Karpas-422 (cell line): ENCODE data around the gene WNT10A. TPM values are rescaled to one million over a fixed set of nuclear protein-coding genes. Genes with fewer than 3 reads are reported as not detected.

Experiments used
- DNase-seq: peaks from one replicate; pipeline ENCODE4 v3.0.0-alpha.2; 2015
- H2AFZ ChIP-seq: fragments of 200-600 bp; sonication (generic); 2 replicates; pipeline ENCODE4 v1.6.1; 2014; ENCODE audit warnings: antibody characterized with exemption, low read length, mixed read lengths
- H3K27ac ChIP-seq: fragments of 200-600 bp; sonication (generic); 2 replicates; pipeline ENCODE4 v1.5.1; 2014; ENCODE audit warnings: mild to moderate bottlenecking, low read length, moderate library complexity
- H3K27me3 ChIP-seq: fragments of 200-600 bp; sonication (generic); 2 replicates; pipeline ENCODE4 v1.6.1; 2014; ENCODE audit warnings: low read length, mixed read lengths
- H3K36me3 ChIP-seq: fragments of 200-600 bp; sonication (generic); 2 replicates; pipeline ENCODE4 v1.6.1; 2014; ENCODE audit warnings: low read length, mixed read lengths; ENCODE audit not compliant: insufficient read depth
- H3K4me1 ChIP-seq: fragments of 200-600 bp; sonication (generic); 2 replicates; pipeline ENCODE4 v1.6.1; 2014; ENCODE audit warnings: mild to moderate bottlenecking, low read length, mixed read lengths
- H3K4me2 ChIP-seq: fragments of 200-600 bp; sonication (generic); 2 replicates; pipeline ENCODE4 v1.6.1; 2014; ENCODE audit warnings: low read length, low read depth, mild to moderate bottlenecking; ENCODE audit not compliant: poor library complexity, severe bottlenecking
- H3K4me3 ChIP-seq: fragments of 200-600 bp; sonication (generic); 2 replicates; pipeline ENCODE4 v1.5.1; 2014; ENCODE audit warnings: mild to moderate bottlenecking, antibody characterized with exemption, low read length, mixed read lengths
- H3K79me2 ChIP-seq: fragments of 200-600 bp; sonication (generic); 2 replicates; pipeline ENCODE4 v1.6.1; 2014; ENCODE audit warnings: mild to moderate bottlenecking, low read length, mixed read lengths
- H3K9ac ChIP-seq: fragments of 200-600 bp; sonication (generic); 2 replicates; pipeline ENCODE4 v1.6.0; 2014; ENCODE audit warnings: low read length
- H3K9me2 ChIP-seq: fragments of 200-600 bp; sonication (generic), shearing (Covaris generic); replicated peaks from 2 replicates; pipeline ENCODE4 v1.6.0; 2014; ENCODE audit warnings: mild to moderate bottlenecking, low read length, moderate library complexity; ENCODE audit not compliant: insufficient read depth
- H3K9me3 ChIP-seq: fragments of 300-700, 200-600 bp; sonication (generic); 2 replicates; pipeline ENCODE4 v1.6.1; 2014; ENCODE audit warnings: low read length, mixed read lengths
- H4K20me1 ChIP-seq: fragments of 200-600 bp; sonication (generic); 2 replicates; pipeline ENCODE4 v1.6.1; 2014; ENCODE audit warnings: mild to moderate bottlenecking, antibody characterized with exemption, low read length, low read depth; ENCODE audit not compliant: insufficient read depth
- total RNA-seq: library from RNA; depleted of rRNA; stranded (reverse); fragments of >200 nt; shearing (Covaris generic); gene quantifications from 2 replicates; pipeline ENCODE4 v1.2.3, GENCODE V29; 2014; ENCODE audit warnings: low replicate concordance

Gene WNT10A
- total RNA-seq, 1 experiment from 2014 or later: 2.9 TPM

DNA sequence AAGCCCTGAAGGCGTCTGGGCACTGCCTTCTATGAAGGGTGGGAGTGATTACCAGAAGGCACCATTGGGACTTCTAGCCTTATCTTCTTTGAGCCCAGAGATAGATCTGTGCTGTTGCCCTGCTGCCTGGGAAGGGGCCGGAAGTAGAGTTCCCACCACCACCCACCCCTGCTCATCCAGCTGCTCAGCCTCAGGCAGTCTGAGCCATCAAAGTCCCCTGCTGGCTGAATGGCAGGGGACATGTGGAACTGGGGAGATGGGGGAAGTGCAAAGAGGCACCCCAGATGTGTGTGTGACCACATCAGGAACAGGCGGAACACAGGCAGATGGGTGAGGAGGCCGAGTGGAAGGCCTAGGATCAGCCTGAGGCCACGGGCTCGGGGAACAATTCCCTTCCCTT lies 3.3 kb upstream of the WNT10A start:
- peaks cover 4% of the 10 kb centered on the region; the same call in 1 of the 2 replicates for H4K20me1 ChIP-seq
- no peak overlapping the region for H3K9ac ChIP-seq
- no peaks in the 10 kb centered on the region; the same call in 1 of the 2 replicates for H3K36me3 ChIP-seq
- H3K9me3 ChIP-seq: no peaks in the 10 kb centered on the region
- no peaks in the 10 kb centered on the region for H3K9me2 ChIP-seq
- H2AFZ ChIP-seq: no peak overlapping the region
- H3K79me2 ChIP-seq: peaks cover 3% of the 10 kb centered on the region; the same call in 1 of the 2 replicates
- H3K27me3 ChIP-seq: no peaks in the 10 kb centered on the region
- H3K4me1 ChIP-seq: peaks cover 28% of the 10 kb centered on the region
- no peak overlapping the region for H3K4me3 ChIP-seq
- no peak overlapping the region for H3K4me2 ChIP-seq
- DNase-seq: no peak
- no peak overlapping the region for H3K27ac ChIP-seq

DNA sequence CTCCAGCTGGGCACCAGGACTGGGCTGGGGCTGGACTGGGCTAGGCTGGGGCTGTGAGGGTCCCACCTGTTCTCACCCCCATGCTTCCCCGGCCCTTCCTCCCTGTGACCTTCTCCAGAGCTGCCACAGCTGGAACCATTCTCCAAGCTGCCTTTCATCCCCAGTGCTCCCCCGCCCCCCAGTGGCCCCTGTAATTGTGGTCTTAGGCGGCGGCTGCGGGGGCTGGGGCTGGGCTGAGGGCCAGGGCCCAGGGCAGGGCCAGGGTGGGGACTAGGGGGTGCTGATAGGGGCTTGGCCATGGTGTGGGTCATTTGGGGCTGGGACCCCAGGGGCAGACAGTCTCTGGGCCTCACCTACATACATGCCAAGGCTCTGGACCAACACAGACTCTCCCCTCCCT lies 2.8 kb upstream of the WNT10A start:
- H3K4me3 ChIP-seq: no peak overlapping the region
- H2AFZ ChIP-seq: no peak overlapping the region
- DNase-seq: no peak
- H3K9me3 ChIP-seq: no peaks in the 10 kb centered on the region
- 0 out of 2 replicates have a peak, but pooled peaks cover 4% of the 10 kb centered on the region for H4K20me1 ChIP-seq
- H3K27me3 ChIP-seq: no peaks in the 10 kb centered on the region
- H3K36me3 ChIP-seq: no peaks in the 10 kb centered on the region; the same call in 1 of the 2 replicates
- no peak overlapping the region for H3K4me2 ChIP-seq
- no peak overlapping the region for H3K27ac ChIP-seq
- H3K9ac ChIP-seq: no peak overlapping the region
- peaks cover 24% of the 10 kb centered on the region for H3K4me1 ChIP-seq
- no peaks in the 10 kb centered on the region for H3K79me2 ChIP-seq
- no peaks in the 10 kb centered on the region for H3K9me2 ChIP-seq

DNA sequence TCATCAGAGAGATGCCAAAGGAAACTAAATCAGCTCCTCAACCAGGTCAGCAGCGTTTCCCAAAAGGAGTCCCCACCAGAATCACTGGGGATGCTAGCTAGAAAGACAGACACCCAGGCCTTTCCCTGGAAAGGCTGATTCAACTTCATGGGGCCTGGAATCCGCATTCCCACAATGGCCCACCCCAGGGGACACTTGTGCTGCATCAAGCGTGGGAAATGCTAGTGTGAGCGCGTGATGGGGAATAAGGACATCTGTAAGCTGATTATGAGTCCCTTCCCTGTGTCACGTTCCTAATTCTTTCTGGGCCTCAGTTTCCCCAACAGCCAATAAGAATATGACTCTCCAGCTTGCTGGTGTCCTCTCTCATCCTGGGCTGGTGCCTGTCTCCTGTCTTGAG lies 2.2 kb upstream of the WNT10A start:
- DNase-seq: no peak
- Histone ChIP-seq H3K36me3 (no peaks in the 10 kb centered on the region; the same call in 1 of the 2 replicates), H3K4me1 (peaks cover 24% of the 10 kb centered on the region), H3K27me3 (no peaks in the 10 kb centered on the region), H3K9ac (no peak overlapping the region), H2AFZ (no peak overlapping the region), H4K20me1 (0 out of 2 replicates have a peak, but pooled peaks cover 4% of the 10 kb centered on the region), H3K4me3 (no peak overlapping the region), H3K27ac (no peak overlapping the region), H3K4me2 (no peak overlapping the region), H3K79me2 (no peaks in the 10 kb centered on the region), H3K9me2 (no peaks in the 10 kb centered on the region), H3K9me3 (no peaks in the 10 kb centered on the region)

DNA sequence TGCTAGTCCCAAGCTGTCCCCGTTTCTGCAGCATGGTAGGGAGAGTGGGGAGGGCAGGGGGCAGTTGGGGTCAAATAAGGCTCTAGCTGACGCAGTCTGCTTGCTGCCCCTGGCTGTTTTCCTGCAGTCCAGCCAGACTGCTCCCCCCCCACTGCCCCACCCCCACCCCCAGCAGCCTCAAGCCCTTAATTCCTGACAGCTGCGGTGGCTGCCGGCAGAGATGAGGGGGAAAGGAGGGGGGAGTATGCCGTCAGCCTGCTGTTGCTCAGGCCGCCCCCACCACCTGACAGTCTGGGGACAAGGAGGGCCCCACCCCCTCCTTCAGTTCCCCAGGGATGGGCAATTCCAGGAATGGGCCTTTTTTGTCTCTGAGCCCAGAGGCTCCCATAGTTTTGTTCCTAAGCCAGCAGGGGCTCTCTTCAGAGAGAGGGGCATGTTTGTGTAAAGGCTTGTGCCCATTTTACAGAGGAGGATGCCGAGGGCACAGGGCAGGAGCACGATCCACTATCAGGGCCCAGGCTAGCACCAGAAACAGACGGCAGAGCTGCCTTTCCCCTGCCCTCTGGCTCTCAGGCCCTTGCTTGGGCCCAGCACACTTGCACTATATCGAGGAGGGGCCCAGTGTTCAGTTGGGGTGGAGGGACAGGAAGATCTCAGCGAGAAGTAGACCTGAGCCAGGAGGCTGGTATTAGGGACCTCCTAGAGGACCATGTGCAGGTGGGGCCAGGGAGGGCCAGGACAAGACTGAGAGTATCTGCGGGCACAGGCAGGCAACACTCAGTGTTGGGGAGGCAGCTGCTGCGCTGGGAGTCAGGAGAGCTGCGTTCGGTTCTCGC lies 1.5 kb upstream of the WNT10A start:
- Histone ChIP-seq H2AFZ (peak overlapping the region; percentile 76; the same call in 1 of the 2 replicates), H3K9ac (peak overlapping the region; percentile 61), H3K9me3 (no peaks in the 10 kb centered on the region), H3K27ac (no peak overlapping the region), H4K20me1 (0 out of 2 replicates have a peak, but pooled peaks cover 4% of the 10 kb centered on the region), H3K4me3 (peak overlapping the region; percentile 56; the same call in 1 of the 2 replicates), H3K4me1 (peaks cover 24% of the 10 kb centered on the region), H3K27me3 (no peaks in the 10 kb centered on the region), H3K36me3 (no peaks in the 10 kb centered on the region; the same call in 1 of the 2 replicates), H3K4me2 (peak overlapping the region; percentile 75), H3K9me2 (no peaks in the 10 kb centered on the region), H3K79me2 (no peaks in the 10 kb centered on the region)
- DNase-seq: no peak

DNA sequence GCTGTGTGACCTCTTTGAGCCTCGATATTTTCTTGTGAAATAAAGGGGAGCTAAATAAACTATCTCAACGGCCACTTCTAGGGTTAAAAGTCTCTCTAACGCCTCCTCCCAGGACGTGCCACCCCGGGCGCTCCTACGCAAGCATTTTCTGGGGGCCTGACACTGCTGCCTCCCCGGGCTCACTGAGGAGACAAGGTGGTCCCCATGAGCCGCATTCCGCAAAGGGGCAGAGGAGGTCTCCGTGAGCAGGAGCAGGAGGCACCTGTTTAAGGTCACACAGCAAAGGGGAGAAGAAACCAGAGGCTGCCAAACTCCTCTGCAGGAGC lies 913 bp upstream of the WNT10A start:
- Histone ChIP-seq H3K9ac (peak overlapping the region; percentile 61), H3K27me3 (no peaks in the 10 kb centered on the region), H3K4me3 (peak overlapping the region; percentile 56), H3K27ac (no peak overlapping the region), H3K36me3 (no peaks in the 10 kb centered on the region), H3K9me3 (no peaks in the 10 kb centered on the region), H2AFZ (peak overlapping the region; percentile 76; the same call in 1 of the 2 replicates), H3K4me1 (peaks cover 24% of the 10 kb centered on the region), H3K79me2 (no peaks in the 10 kb centered on the region), H3K9me2 (no peaks in the 10 kb centered on the region), H4K20me1 (0 out of 2 replicates have a peak, but pooled peaks cover 4% of the 10 kb centered on the region), H3K4me2 (peak overlapping the region; percentile 75)
- DNase-seq: no peak

DNA sequence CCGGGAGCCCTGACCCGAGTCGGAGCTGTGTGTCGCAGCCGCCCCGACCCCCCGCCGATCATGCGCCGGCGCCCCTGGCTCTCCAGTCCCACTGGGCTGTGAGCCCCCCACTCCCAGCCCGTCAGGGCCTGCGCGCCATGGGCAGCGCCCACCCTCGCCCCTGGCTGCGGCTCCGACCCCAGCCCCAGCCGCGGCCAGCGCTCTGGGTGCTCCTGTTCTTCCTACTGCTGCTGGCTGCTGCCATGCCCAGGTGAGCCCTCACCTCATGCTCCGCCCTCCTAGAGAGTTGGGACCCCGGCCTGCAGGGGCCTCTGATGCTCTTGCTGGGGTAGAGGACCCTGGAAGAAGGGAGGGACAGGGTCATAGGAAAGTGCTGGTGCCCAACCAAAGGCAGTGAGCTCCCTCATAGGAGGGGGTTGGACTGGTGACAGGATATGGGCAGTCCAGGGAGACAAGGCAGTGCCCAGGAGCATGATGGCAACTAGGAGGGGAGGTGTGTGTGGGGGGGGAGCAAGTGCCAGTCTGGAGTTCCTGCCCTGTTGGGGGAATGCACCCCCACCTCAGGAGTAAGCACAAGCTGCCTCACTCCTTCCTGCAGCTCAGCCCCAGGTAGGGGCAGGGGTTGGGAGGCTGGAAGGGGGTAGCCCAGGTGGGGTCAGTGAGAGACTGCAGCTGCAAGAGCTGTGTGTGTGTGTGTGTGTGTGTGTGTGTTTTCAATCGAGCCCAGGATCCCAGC lies 375 bp downstream of the WNT10A start:
- Histone ChIP-seq H3K9ac (peak overlapping the region; percentile 61), H3K9me3 (no peaks in the 10 kb centered on the region), H3K4me2 (peak overlapping the region; percentile 75), H3K79me2 (no peaks in the 10 kb centered on the region), H2AFZ (no peak overlapping the region), H3K27me3 (no peaks in the 10 kb centered on the region), H3K27ac (no peak overlapping the region), H4K20me1 (0 out of 2 replicates have a peak, but pooled peaks cover 3% of the 10 kb centered on the region), H3K4me1 (peaks cover 31% of the 10 kb centered on the region), H3K36me3 (no peaks in the 10 kb centered on the region), H3K4me3 (peak overlapping the region; percentile 56), H3K9me2 (no peaks in the 10 kb centered on the region)
- no peak for DNase-seq

DNA sequence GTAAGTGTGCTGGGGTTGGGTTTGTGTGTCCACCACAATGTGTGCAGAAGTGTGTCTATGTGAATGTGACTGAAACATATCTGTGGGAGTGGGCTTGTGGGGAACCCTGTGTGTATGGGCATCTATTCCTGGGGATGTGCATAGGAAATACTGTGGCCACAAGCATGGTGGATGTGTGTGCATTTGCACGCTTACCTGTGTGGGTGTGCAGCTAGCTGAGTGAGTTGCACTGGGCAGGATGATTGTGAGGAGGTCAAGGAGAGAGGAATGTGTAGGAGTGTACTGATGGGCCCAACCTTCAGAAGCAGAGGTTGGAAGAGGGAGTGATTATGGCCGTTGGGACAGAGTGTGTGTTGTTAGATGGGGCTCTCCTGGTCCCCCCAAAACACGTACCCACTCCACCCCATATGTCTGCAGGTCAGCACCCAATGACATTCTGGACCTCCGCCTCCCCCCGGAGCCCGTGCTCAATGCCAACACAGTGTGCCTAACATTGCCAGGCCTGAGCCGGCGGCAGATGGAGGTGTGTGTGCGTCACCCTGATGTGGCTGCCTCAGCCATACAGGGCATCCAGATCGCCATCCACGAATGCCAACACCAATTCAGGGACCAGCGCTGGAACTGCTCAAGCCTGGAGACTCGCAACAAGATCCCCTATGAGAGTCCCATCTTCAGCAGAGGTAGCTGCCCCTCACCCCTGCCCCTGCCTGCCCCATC lies 1.2 kb downstream of the WNT10A start:
- Histone ChIP-seq H3K27ac (no peak overlapping the region), H3K36me3 (no peaks in the 10 kb centered on the region), H3K9me2 (no peaks in the 10 kb centered on the region), H3K79me2 (no peaks in the 10 kb centered on the region), H2AFZ (no peak overlapping the region), H3K4me1 (peaks cover 40% of the 10 kb centered on the region), H3K9ac (no peak overlapping the region), H4K20me1 (no peaks in the 10 kb centered on the region), H3K27me3 (no peaks in the 10 kb centered on the region), H3K4me3 (no peak overlapping the region), H3K9me3 (no peaks in the 10 kb centered on the region), H3K4me2 (no peak overlapping the region)
- no peak for DNase-seq

DNA sequence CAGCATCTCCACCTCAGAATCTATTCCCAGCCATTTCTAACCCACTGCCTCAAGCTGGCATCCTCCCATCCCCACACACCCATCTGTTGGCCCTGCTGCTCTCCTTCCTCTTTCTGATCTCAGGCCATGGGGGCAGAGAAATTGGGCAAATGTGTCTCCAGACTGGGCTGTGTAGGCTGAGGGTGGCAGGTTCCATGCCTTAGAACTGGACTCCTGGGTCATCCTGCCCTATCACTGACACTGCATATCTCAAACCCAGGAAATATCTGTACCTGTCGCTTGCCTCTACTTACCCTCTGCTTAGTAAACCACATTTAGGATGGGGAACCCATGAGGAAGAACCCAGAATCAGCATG lies 1.8 kb downstream of the WNT10A start:
- no peaks in the 10 kb centered on the region for H4K20me1 ChIP-seq
- H3K4me3 ChIP-seq: no peak overlapping the region
- no peaks in the 10 kb centered on the region for H3K79me2 ChIP-seq
- no peak overlapping the region for H2AFZ ChIP-seq
- H3K36me3 ChIP-seq: no peaks in the 10 kb centered on the region
- H3K27me3 ChIP-seq: no peaks in the 10 kb centered on the region
- no peaks in the 10 kb centered on the region for H3K9me3 ChIP-seq
- H3K9ac ChIP-seq: no peak overlapping the region
- H3K9me2 ChIP-seq: no peaks in the 10 kb centered on the region
- DNase-seq: no peak
- no peak overlapping the region for H3K4me2 ChIP-seq
- no peak overlapping the region for H3K27ac ChIP-seq
- peaks cover 42% of the 10 kb centered on the region for H3K4me1 ChIP-seq
